ENCODE measurements around the gene HES5.
"Not testable (repeated sequence)": the region's sequence is repeated elsewhere in the genome, so short reads cannot be mapped to it uniquely, and the experiment has no call there.

HES5 gene

DNA sequence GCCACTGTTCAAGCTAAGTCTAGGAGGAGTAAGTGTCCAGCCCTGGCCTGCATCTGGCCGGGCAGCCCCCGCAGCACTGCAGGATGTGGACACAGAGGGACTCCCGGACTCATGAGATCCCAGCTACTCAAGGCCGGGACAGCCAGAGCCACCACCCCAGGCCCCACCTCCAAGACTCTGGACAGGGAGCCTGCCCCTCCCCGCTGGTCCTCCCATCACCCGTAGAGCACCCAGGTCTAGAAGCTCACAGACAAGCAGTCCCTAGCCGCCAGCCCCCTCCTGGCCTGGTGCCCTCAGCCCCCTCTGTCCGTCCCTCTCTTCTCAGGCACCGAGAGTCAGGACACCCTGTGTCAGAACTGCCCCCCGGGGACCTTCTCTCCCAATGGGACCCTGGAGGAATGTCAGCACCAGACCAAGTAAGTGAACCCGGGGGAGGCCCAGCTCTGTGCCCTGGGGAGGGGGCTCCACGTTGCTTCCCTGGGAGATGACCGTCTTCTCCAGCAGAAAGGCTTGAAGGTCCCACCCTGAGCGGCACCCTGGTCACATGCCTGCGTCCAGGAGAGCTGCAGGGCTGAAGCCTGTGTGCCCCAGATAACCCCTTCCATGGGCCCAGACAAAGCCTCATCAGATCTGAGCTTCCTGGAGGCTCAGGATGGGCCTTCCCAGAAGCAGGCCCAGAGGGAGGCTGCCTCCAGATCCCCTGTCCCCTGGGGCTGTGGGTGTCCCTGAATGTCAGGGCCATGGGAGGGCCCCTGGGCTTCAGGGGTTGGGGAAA, 30.4 kb upstream of the HES5 start:
- no peak for DNase-seq (ENCODE audit: low read depth)

DNA sequence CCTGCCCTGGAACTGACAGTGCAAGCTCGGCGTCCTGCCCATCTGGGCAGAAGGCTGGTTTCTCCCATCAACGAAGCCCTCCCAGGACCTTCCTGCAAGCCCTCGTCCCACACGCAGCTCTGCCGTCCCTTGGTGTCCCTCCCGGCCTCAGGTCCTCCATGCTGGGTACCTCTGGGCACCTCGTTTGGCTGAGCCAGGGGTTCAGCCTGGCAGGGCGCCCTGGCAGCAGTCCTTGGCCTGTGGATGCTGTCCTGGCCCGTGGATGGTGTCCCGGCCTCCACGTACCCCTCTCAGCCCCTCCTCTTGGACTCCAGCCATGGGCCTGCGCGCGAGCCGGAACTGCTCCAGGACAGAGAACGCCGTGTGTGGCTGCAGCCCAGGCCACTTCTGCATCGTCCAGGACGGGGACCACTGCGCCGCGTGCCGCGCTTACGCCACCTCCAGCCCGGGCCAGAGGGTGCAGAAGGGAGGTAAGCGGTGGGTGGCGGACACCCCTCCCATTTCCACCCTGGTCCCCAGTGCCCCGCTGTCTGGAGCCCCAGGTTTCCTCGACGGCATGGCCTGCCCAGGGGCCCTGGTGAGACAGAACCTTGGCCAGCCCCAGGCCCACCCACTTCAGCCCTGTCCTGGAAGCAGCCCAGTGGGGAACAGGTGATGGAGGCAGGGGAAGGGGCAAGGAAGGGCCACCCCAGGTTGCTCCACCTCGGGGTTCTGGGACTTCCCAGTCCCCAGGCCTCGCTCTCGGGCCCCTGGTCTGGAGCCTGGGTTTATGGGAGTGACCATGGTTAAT, 29.6 kb upstream of the HES5 start:
- DNase-seq (ENCODE audit: low read depth): no peak

DNA sequence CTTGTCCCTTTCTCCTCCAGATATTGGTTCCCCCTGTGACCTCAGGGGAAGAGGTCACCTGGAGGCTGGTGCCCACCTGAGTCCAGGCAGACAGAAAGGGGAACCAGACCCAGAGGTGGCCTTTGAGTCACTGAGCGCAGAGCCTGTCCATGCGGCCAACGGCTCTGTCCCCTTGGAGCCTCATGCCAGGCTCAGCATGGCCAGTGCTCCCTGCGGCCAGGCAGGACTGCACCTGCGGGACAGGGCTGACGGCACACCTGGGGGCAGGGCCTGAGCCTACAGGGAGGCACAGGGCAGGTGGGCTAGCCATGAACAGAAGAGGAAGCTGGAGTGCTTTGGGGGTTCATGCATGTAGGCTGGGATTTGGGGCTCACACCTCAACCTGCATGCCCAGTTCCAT, 28.8 kb upstream of the HES5 start:
- DNase-seq (ENCODE audit: low read depth): no peak

DNA sequence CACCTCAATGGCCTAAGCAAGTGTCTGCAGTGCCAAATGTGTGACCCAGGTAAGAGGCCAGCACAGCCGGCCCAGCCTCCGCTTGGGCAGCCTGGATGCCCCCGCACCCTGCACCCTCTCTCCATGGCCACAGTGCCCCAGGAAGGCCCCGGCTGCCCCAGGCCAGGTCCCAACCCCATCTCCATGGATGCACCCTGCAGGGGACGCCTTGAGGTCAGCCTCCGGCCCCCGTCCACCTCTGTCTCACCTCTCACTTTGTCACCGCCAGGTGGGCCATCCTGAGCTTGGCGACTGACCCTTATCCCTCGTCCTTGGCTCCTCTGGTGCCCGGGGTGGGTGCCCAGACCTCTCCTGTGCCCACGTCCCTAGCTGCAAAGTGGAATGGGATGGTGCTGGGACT, 28.4 kb upstream of the HES5 start:
- DNase-seq (ENCODE audit: low read depth): no peak

DNA sequence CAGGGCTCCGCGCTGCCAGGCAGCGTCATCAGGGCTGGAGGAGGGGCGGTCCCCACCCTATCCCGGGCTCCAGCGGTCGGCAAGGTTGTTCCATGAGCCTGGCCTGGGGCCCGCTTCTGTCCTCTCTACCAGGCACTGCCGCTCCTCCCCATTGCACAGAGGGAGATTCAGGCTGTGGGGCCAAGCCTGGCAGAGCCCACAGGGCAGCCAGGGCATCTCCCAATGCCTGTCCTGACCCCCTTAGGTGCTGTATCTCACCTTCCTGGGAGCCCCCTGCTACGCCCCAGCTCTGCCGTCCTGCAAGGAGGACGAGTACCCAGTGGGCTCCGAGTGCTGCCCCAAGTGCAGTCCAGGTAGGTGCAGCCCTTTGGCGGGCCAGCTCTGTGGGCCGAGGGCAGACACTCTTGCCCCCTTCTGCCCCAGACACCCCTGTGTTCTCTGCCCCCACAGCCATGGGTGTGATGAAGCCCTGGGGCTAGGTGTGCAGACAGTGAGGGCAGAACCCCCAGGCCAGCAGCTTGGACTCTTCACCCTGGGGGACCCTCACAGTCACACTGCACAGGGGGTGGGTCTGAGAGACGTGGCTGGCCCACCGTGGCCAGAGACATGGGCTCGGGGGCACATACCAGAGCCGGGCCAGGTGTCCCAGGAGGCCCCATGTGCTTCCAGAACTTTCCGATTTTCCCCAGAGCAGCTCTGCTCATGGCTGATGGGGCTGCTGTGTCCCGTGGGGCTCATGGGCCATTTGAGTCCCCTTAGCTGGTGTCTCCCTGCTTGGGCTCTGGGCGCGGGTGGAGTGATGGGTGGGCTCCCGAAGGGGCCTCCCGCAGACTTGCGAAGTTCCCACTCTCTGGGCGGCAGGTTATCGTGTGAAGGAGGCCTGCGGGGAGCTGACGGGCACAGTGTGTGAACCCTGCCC, 27.7 kb upstream of the HES5 start:
- no peak for DNase-seq (ENCODE audit: low read depth)

DNA sequence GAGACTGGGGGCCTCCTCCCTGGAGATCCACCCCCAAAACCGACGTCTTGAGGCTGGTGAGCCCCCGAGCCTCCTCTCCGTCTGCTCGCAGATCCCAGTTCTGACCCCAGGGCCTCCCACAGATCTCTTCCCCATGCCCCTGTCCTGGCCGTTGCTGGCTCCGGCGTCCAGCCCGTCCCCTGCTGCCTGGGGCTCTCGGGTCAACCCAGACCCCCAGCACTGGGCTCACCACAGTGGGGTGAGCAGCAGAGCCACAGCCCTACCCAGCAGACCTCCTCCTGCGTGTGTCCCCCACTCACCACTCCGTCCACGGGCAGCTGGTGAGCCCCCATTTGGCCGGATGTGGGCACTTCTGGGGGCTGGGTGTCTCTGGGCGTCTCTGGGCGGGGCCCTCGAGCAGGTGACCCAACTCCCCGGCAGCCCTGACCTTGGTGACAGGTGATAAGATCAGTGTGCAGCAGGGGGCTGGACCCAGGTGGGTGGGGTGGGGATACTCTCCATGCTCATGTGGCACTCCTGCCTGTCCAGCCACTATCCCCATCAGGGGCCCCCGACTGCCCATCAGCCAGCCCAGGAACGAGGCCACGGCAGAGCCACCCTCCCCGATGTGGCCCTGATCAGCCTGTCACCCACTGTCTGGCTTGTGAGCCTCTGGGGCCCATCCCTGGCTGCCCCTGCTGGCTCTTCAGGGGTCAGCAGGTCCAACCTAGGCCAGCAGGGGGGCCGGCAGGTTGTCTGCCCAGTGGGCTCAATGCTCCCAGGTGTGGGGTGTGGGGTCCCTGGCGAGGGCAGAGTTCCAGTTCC, 26.8 kb upstream of the HES5 start:
- no peak for DNase-seq (ENCODE audit: low read depth)

DNA sequence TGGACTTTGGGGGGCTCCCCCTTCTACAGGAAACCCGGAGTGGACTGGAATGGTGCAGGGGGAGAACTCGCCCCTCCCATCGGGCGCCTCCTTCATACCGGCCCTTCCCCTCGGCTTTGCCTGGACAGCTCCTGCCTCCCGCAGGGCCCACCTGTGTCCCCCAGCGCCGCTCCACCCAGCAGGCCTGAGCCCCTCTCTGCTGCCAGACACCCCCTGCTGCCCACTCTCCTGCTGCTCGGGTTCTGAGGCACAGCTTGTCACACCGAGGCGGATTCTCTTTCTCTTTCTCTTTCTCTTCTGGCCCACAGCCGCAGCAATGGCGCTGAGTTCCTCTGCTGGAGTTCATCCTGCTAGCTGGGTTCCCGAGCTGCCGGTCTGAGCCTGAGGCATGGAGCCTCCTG, 26.2 kb upstream of the HES5 start, which contains the start of gene TNFRSF14:
TSS of gene TNFRSF14 (plus strand) at position 95 of the 401 bp plus-strand sequence. CDS start at position 389, 294 bp downstream.
- DNase-seq (ENCODE audit: low read depth): no peak

DNA sequence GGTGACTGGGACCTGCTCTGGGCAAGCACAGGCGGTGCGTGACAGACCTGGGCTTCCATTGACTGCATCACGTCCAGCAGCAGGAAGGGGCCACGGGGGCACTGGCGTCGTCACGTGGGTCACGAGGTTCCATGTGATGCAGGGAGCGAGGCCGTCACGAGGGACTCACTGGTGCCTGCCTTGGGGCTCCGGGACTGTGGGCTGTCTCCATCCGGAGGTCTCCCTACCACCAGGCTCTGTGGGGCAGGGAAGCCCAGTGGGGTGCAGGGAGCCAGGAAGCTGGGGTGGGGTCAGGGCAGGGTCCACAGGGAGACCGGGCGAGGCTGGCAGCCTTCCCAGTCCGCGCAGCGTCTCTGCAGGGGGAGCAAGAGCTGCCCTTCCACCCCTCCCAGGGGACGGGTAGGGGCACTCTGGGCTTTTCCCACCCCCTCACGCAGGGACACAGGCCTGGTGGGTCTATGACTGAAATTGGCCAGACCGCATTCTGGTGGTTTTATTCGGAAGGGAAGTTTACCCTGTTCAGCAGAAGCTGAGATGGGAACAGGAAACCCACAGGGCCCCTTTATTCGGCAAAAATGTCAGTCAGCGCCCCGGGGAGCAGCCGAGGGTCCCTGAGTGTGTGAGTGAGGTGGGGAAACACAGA, 25.7 kb upstream of the HES5 start:
- DNase-seq (ENCODE audit: low read depth): no peak

DNA sequence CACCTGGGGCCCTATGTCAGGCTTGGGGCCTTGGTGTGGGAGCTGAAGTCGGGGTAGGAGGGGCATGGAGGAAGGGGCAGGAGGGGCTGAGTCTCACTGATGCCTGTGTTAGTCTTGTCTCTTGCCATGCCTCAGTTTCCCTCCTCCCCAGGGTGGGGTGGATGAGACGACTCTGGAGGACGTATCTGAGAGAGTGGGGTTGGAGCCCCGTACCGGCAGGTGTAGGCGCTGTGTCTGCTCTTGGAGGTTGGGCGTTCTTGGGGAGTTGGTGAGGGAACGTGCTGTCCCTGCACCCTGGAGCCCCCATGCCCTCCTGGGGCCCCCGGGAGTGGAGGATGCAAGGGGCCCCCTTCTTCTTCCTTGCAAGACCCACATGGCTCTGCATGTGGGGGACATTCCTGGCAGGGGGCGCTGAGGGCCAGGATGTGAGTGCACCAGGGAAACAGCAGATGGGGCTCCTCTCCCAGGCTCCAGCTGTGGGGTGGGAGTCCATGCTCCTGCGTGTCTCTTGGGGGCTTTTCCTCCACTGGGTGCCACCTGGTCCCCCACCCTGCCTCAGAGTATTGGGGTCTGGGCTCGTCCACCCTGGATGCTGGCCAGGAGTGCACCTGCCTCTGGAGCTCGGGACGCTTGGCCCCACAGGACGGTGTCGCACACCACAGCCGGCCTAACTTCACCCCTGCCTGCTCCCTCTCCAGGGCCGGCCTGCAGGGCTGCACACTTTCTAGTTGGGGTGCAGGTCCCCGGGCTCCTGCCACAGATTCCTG, 24.7 kb upstream of the HES5 start:
- DNase-seq (ENCODE audit: low read depth): no peak

DNA sequence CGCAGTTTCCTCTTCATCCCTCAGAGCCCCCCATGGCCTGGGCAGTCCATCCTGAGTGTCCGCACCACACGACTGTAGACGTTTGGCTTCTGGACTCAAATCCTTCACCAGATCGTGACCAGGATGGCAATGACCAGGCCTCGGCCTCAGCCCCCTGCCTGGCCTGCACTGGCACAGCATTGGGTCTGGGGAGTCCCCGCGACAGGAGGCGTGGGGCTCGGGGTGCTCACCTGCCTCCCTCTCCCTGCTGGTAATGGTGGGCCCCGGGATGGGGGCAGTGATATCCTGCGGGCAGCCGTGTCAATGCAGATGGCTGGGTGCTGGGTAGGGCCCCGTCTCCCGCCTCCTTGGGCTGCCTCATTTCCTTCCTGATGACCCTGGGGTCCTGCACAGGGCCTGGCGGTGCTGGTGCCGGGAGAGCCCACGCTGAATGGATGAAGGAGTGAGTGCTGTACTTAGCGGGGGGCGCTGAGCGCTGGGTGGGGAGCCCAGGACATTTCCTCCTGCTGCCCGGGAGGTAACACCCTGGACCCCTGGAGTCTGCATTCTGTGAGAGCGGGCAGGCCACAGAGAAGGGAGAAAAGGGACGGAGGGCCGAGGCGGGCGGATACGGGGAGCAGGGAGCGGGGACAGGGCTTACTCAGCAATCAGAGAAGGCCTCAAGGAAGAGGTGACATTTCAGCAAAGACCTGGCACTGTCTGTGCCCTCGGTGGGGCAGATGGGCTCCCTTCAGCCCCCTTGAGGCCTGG, 24.0 kb upstream of the HES5 start:
- DNase-seq (ENCODE audit: low read depth): no peak

DNA sequence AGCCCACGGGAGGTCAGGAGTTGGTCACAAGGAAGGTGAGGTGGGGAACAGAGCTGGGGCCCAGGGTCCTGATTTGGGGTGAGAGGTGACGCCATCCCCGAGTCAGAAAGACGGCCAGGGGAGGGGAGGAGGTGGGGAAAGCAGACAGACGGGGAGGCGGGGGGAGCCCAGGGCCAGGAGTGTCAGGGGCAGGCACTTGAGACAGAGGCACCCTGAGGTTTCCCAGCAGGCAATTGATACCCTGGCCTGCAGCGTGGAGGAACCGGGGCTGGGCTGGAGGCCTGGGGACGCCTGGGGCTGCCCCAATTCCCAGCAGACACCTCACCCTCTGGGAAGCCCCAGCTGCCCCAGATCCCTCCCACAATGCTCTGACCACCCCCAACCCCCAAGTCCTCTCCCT, 23.0 kb upstream of the HES5 start:
- DNase-seq (ENCODE audit: low read depth): not testable (repeated sequence)

DNA sequence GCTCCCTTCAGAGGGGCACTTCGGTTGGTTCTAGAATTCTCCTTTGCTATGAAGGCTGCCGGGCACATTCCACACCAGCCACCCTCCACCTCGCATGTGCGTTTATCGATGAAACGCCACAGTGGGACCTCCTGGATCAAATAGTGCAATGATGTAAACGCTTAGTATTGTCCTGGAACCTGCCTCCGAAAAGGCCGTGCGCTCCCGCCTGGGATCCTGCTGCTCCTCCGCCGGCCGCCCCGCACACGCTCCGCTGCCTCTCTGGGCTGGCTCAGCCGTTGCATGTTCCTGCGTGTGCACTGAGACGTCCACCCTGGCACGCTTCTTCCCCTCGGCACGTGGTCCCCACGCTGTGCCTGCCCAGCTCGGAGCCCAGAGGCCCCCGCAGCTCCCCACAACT, 22.1 kb upstream of the HES5 start:
- no peak for DNase-seq (ENCODE audit: low read depth)

DNA sequence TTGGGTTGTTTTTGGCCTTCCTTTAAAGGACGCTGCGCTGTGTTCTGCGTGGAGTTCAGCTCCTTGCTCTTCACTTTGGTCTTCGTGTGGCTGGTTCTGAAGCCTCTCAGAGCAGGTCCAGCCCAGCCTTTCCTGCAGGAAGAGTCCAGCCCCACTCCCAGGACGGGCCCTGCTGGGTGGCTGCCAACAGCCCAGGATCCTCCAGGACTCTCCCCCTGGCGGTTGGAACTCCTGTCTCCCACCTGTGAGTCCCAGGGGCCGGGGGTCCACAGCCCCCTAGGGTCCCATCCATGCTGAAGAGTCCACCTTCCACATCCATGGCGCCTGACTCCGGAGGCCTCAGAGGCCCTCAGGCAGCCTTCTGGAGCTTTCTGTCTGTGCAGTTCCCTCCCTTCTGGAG, 21.5 kb upstream of the HES5 start:
- DNase-seq (ENCODE audit: low read depth): not testable (repeated sequence)

DNA sequence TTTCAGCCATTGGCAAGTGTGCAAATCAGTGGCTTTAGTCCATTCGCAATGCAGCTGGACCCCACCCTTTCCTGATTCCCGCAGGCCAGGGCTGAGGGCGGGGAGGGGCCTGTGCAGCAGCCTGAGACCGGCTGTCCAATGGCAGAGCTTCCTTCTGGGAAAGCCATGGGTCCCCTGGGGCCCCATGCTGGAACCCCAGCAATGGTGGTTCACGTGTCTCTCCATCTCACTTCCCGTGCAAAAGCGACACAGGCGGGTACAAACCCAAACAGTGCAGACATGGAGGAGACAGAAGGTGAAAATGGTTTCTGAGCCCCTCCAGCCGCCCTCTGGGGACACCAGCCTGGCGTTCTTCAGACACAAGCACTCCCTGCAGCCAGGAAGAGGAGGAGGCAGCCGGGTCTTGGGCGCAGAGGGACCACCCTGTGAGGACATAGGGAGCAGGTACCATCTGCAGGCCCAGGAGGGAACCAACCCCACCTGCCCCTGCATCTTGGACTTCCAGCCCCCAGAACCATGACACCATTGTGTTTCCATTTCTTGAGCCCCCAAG, 20.3 kb upstream of the HES5 start:
- not testable (repeated sequence) for DNase-seq (ENCODE audit: low read depth)

DNA sequence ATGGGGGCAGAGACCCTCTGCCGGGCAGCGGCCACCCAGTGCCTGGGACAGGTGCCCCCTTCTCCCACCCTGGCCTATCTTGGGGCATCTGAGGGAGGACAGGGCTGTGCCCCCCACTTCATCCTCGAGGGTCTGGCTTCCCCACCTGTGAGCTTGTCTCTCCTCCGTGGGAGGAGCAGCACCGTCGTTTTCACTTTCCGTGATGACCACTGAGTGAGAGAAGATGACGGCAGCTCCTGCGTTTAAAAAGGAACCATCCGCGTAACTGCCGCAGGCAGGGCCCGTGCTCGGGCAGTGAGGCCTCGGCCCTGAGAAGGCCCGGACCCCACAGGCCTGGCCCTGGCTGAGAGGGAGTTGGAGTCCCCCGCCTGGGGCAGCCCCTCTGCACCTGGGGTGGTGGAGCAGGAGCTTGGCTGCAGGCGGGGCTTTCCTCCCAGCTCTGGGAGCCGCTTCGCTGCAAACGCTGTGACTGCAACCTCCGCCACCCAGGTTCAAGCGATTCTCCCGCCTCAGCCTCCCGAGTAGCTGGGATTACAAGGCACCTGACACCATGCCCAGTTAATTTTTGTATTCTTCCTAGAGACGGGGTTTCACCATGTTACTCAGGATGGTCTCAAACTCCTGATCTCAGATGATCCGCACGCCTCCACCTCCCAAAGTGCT, 19.4 kb upstream of the HES5 start:
- DNase-seq (ENCODE audit: low read depth): not testable (repeated sequence)

DNA sequence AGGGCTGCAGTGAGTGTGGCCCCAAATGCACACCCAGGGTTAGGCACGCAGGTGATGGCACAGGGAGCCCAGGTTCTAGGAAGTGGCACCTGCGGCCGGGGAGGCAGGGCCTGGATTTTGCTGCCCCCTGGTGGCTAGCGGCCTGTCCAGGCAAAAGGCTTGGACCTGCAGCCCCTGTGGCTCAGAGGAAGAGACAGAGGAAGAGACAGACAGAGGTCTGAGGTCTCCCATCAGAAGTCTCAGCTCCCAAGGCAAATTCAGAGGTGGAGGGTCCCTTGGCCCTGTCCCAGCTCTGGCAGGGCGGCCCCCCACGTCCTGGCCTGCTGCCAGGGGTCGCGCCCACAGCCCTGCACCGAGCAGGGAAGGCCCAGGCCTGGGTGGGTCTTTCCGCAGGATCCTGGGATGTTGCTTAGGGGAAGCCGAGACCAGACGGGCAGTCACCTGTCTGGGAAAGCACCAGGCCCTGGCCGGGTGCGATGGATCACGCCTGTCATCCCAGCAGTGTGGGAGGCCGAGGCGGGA, 18.1 kb upstream of the HES5 start:
- DNase-seq (ENCODE audit: low read depth): no peak

DNA sequence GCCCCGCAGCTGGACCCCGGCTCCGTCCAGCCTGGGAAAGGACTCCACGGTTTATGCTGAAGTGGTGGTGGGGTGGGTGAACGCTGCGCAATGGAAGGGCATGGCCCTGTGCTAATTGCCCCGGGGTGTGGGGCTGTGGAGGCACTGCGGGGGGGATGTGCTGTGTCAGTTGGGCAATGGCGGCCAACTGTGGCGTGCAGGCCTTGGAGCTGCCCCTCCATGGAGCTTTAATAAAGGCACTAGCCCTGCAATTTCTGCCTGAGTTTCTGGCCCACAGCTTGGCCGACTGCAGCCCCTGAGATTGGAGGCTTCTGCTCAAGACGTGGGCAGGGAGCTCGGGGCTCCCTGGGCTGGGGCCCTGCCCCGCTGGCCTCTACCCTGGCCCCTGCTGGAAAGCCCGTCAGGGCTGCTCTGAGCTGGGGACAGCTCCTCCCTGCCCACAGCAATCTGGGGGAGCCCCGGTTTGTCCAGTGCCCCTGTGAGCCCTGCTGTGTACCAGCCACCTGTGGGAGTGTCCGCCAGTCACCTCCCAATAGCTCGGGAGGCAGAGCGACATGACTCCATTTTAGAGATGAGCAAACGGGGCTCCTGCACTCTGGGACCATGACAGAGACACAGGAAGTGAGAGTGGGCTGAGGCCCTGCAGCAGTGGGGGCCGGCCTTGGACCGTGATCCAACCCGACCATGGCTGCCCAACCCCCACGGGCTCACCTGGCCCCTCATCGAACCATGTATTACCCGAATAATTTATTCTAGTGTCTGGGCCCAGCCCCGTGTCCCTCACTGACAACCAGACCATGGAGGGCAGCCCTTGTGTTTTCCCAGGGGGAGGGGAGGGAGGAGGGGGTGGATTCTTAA, 17.4 kb upstream of the HES5 start:
- no peak for DNase-seq (ENCODE audit: low read depth)
